Ishikawa (cell line): Measurements from ENCODE around the gene NCEH1.

ENCODE experiments used
- CEBPB ChIP-seq: IDR thresholded peaks from 2 replicates; pipeline ENCODE4 v1.6.1; 2012
- CREB1 ChIP-seq: IDR thresholded peaks from 2 replicates; pipeline ENCODE4 v1.6.1; 2012; ENCODE audit warnings: low read depth
- EGR1 ChIP-seq: IDR thresholded peaks from 2 replicates; pipeline ENCODE4 v1.6.1; 2012
- EP300 ChIP-seq: IDR thresholded peaks from 2 replicates; pipeline ENCODE4 v1.6.1; 2012; ENCODE audit warnings: borderline replicate concordance
- FOXM1 ChIP-seq: IDR thresholded peaks from 2 replicates; pipeline ENCODE4 v1.6.1; 2012; ENCODE audit warnings: low read depth, borderline replicate concordance
- MAX ChIP-seq: IDR thresholded peaks from 2 replicates; pipeline ENCODE4 v1.6.1; 2012
- NFIC ChIP-seq: IDR thresholded peaks from 2 replicates; pipeline ENCODE4 v1.6.1; 2012
- RAD21 ChIP-seq: IDR thresholded peaks from 2 replicates; pipeline ENCODE4 v1.6.1; 2012; ENCODE audit warnings: low read depth
- REST ChIP-seq: IDR thresholded peaks from 2 replicates; pipeline ENCODE4 v1.6.1; 2012; ENCODE audit warnings: low read depth, mild to moderate bottlenecking
- TAF1 ChIP-seq: IDR thresholded peaks from 2 replicates; pipeline ENCODE4 v1.6.1; 2012; ENCODE audit warnings: low read depth, mild to moderate bottlenecking
- TCF12 ChIP-seq: IDR thresholded peaks from 2 replicates; pipeline ENCODE4 v1.6.1; 2012; ENCODE audit warnings: low read depth
- TEAD4 ChIP-seq: IDR thresholded peaks from 2 replicates; pipeline ENCODE4 v1.6.1; 2012
- USF1 ChIP-seq: IDR thresholded peaks from 2 replicates; pipeline ENCODE4 v1.6.1; 2012
- YY1 ChIP-seq: IDR thresholded peaks from 2 replicates; pipeline ENCODE4 v1.6.1; 2012; ENCODE audit warnings: low read depth
- ZBTB7A ChIP-seq: IDR thresholded peaks from 2 replicates; pipeline ENCODE4 v1.6.1; 2012; ENCODE audit warnings: low read depth

NCEH1 gene

GRCh38 chr3:172717493-172718088 lies 6.7 kb upstream of the NCEH1 start:
- TF ChIP-seq TCF12 = no peak

GRCh38 chr3:172716476-172716875 lies 5.6 kb upstream of the NCEH1 start:
- TF ChIP-seq REST (no peak), TAF1 (no peak), ZBTB7A (no peak), NFIC (no peak), CREB1 (no peak), YY1 (no peak), USF1 (no peak), TCF12 (no peak)

GRCh38 chr3:172713316-172713715 lies 2.4 kb upstream of the NCEH1 start:
- TF ChIP-seq REST (no peak), CEBPB (no peak), CREB1 (no peak), FOXM1 (no peak), YY1 (no peak), TCF12 (no peak), TEAD4 (no peak)

- no peak for TF ChIP-seq NFIC
- TF ChIP-seq CEBPB = no peak
- no peak for TF ChIP-seq EP300
- TF ChIP-seq MAX = no peak
- no peak for TF ChIP-seq RAD21
- TF ChIP-seq ZBTB7A = no peak
- no peak for TF ChIP-seq TEAD4
- TF ChIP-seq TCF12 = no peak
- no peak for TF ChIP-seq CREB1
- TF ChIP-seq TAF1 = no peak
- TF ChIP-seq USF1 = no peak
Measured at GRCh38 chr3:172711454-172711795, 558 bp upstream of the NCEH1 start.

- TF ChIP-seq USF1 = no peak
- no peak for TF ChIP-seq TCF12
Measured at GRCh38 chr3:172709774-172710663, 848 bp downstream of the NCEH1 start.

- no peak for TF ChIP-seq REST
- TF ChIP-seq TEAD4 = no peak
- TF ChIP-seq EGR1 = no peak
- no peak for TF ChIP-seq YY1
- TF ChIP-seq MAX = no peak
- TF ChIP-seq RAD21 = no peak
- no peak for TF ChIP-seq ZBTB7A
- TF ChIP-seq CEBPB = no peak
- no peak for TF ChIP-seq CREB1
- TF ChIP-seq TCF12 = no peak
Measured at GRCh38 chr3:172708921-172709773, 1.7 kb downstream of the NCEH1 start.
